ENCODE results near the gene ITPRID2.
A peak's percentile ranks its signal among the peaks of the same experiment; 100 is the strongest.

The ITPRID2 gene

DNA sequence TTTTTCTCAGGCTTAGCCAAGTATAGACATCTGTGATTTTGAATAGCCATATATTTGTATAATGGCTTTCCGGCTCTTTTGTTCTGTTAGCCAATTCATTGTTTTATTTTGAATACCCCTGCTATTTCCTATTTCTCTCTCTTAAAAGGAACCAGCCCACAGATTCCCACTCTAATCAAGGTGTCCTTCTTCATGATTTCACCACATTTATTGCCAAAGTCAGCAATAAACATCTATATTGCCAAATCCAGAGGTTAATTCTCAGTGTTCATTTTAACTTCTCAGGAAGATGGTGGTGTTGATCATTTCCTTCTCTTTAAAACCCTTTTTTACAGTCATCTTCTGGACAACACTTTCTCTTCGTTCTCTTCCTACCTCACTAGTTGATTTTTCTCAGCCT lies 13.1 kb upstream of the ITPRID2 start:
- no peaks in the 10 kb centered on the region for H3K36me3 ChIP-seq (ENCODE audit: control insufficient read depth, insufficient read depth, low read length)
- H3K4me1 ChIP-seq (ENCODE audit: control insufficient read depth, insufficient read depth, low read length, poor library complexity, severe bottlenecking), result no peaks in the 10 kb centered on the region
- H3K27me3 ChIP-seq (replicated peaks; ENCODE audit: control insufficient read depth, insufficient read depth, low read length, poor library complexity, severe bottlenecking), result no peaks in the 10 kb centered on the region
- no peak overlapping the region for H3K4me3 ChIP-seq (ENCODE audit: insufficient read depth, low read depth, low read length, poor library complexity, severe bottlenecking)
- DNase-seq, result no peak
- H3K9me3 ChIP-seq (ENCODE audit: control insufficient read depth, low read length), result no peaks in the 10 kb centered on the region
- H3K27ac ChIP-seq (ENCODE audit: insufficient read depth, low read length, poor library complexity, severe bottlenecking), result no peak overlapping the region

DNA sequence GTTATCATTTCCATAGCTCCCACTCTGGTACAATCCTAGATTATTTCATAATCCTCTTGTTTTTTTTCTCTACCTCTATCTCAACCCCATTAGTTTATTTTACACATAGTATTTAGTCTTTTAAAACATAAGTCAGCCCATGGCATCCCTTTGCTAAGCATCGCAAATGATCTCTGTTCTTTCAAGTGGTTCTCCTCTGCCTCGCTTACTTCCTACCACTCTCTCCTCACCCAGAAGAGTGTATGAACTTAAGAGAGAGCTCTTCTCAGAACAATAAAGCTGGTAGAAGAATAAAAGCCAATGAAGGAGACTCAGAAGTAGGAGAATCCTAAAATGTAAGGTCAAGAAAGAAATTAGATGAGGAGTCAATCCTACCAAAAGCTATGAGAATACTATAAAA lies 12.2 kb upstream of the ITPRID2 start:
- no peaks in the 10 kb centered on the region for H3K27me3 ChIP-seq (replicated peaks; ENCODE audit: control insufficient read depth, insufficient read depth, low read length, poor library complexity, severe bottlenecking)
- H3K27ac ChIP-seq (ENCODE audit: insufficient read depth, low read length, poor library complexity, severe bottlenecking), result no peak overlapping the region
- H3K4me3 ChIP-seq (ENCODE audit: insufficient read depth, low read depth, low read length, poor library complexity, severe bottlenecking), result no peak overlapping the region
- no peak for DNase-seq
- H3K4me1 ChIP-seq (ENCODE audit: control insufficient read depth, insufficient read depth, low read length, poor library complexity, severe bottlenecking), result no peaks in the 10 kb centered on the region
- H3K36me3 ChIP-seq (ENCODE audit: control insufficient read depth, insufficient read depth, low read length), result no peaks in the 10 kb centered on the region
- H3K9me3 ChIP-seq (ENCODE audit: control insufficient read depth, low read length), result no peaks in the 10 kb centered on the region

DNA sequence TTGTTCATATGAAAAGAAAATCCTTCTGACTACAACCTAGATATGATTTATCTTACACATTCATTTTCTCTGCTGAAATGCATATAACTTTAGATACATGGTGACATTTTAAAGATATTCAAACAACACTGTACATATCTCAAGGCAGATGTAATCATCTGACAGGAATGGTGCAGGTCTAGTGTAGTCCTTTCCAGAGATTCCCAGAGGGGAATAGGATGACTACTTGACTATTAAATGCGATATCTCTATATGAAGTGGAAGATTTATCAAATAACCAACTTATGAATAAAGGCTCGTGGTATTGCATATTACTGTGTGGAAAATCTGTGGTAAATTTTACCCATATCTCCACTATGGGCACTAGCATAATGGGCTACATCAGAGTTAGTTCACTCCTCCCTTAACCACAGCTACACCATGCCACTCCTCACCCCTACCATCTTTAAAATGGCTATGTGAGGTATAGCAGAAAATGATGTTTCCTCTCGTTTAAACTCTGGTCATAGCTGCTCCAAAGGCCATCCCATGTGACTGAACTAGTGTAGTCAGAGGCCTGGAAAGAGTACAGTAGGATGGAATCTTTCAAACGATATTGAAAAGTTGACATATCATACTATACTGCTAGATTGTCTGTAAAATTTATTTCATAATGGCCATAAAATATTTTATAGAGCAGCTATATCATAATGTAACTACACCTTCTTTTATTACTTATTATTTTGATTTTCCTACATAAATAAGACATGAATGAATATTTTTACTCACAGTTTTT lies 9.1 kb upstream of the ITPRID2 start:
- no peaks in the 10 kb centered on the region for H3K27me3 ChIP-seq (replicated peaks; ENCODE audit: control insufficient read depth, insufficient read depth, low read length, poor library complexity, severe bottlenecking)
- no peaks in the 10 kb centered on the region for H3K9me3 ChIP-seq (ENCODE audit: control insufficient read depth, low read length)
- no peaks in the 10 kb centered on the region for H3K4me1 ChIP-seq (ENCODE audit: control insufficient read depth, insufficient read depth, low read length, poor library complexity, severe bottlenecking)
- H3K27ac ChIP-seq (ENCODE audit: insufficient read depth, low read length, poor library complexity, severe bottlenecking), result no peak overlapping the region
- no peak overlapping the region for H3K4me3 ChIP-seq (ENCODE audit: insufficient read depth, low read depth, low read length, poor library complexity, severe bottlenecking)
- DNase-seq, result no peak
- H3K36me3 ChIP-seq (ENCODE audit: control insufficient read depth, insufficient read depth, low read length), result no peaks in the 10 kb centered on the region

DNA sequence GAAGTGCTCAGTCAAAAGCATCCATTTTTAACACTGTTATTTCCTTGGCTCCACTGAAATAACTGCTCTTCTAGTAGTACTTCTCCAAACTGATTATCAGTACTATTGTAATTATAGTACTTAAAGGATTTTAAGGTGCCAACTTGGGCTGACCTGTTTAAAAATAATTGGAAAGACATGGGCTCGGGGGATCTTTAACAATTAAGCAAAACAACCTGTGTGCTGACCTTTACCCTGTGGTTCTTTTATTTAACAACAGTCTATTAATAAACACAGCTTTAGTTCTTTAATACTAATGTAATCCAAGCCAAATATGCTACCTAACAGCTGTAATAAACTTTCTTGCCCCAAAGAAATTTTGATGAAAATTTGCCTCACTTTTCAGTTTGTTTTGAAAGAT lies 6.9 kb upstream of the ITPRID2 start:
- Histone ChIP-seq H3K27me3 (replicated peaks; ENCODE audit: control insufficient read depth, insufficient read depth, low read length, poor library complexity, severe bottlenecking) (no peaks in the 10 kb centered on the region), H3K4me1 (ENCODE audit: control insufficient read depth, insufficient read depth, low read length, poor library complexity, severe bottlenecking) (no peaks in the 10 kb centered on the region), H3K27ac (ENCODE audit: insufficient read depth, low read length, poor library complexity, severe bottlenecking) (no peak overlapping the region), H3K4me3 (ENCODE audit: insufficient read depth, low read depth, low read length, poor library complexity, severe bottlenecking) (no peak overlapping the region), H3K36me3 (ENCODE audit: control insufficient read depth, insufficient read depth, low read length) (no peaks in the 10 kb centered on the region), H3K9me3 (ENCODE audit: control insufficient read depth, low read length) (no peaks in the 10 kb centered on the region)
- DNase-seq, result no peak

DNA sequence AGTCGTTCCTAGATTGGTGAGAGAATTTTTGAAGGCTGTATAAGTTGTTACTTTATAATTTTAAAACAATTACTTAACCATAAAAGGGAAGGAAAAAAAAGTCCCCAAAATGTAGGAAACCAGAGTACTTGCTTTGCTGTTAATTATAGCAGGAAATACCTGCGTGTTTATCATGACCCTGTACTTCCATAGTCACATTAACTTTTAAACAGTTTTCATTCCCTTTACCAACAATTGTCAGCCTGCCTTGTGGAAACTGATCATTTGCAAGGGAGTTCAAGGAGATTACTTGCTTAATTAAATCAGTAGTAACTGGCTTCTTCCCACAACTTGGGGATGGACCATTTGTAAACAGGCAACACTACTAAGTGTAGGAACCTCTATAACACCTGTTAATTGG lies 6.4 kb upstream of the ITPRID2 start:
- no peak overlapping the region for H3K4me3 ChIP-seq (ENCODE audit: insufficient read depth, low read depth, low read length, poor library complexity, severe bottlenecking)
- no peak for DNase-seq
- H3K9me3 ChIP-seq (ENCODE audit: control insufficient read depth, low read length), result no peaks in the 10 kb centered on the region
- H3K36me3 ChIP-seq (ENCODE audit: control insufficient read depth, insufficient read depth, low read length), result no peaks in the 10 kb centered on the region
- H3K27me3 ChIP-seq (replicated peaks; ENCODE audit: control insufficient read depth, insufficient read depth, low read length, poor library complexity, severe bottlenecking), result no peaks in the 10 kb centered on the region
- H3K27ac ChIP-seq (ENCODE audit: insufficient read depth, low read length, poor library complexity, severe bottlenecking), result no peak overlapping the region
- H3K4me1 ChIP-seq (ENCODE audit: control insufficient read depth, insufficient read depth, low read length, poor library complexity, severe bottlenecking), result no peaks in the 10 kb centered on the region

DNA sequence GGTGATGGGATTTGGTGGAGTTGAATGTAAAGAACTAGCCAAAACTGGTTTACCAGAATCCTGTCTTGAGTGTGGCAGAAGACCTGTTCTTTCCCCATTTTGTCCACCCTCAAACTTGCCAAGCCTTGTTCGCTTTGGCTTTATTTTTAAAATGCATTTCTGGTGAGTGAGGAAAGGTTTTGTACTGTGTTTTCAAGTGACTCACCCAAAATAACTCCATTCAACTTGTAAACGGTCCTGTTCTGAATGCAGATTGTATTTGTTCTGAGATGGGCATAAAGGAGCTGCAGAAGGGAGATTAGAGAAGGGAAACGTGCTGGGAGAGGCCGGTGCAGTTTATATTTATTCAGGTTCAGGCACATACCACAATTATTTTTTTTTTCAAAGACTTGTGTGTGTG lies 5.3 kb upstream of the ITPRID2 start:
- H3K9me3 ChIP-seq (ENCODE audit: control insufficient read depth, low read length), result no peaks in the 10 kb centered on the region
- H3K36me3 ChIP-seq (ENCODE audit: control insufficient read depth, insufficient read depth, low read length), result no peaks in the 10 kb centered on the region
- H3K27ac ChIP-seq (ENCODE audit: insufficient read depth, low read length, poor library complexity, severe bottlenecking), result no peak overlapping the region
- no peak overlapping the region for H3K4me3 ChIP-seq (ENCODE audit: insufficient read depth, low read depth, low read length, poor library complexity, severe bottlenecking)
- no peaks in the 10 kb centered on the region for H3K27me3 ChIP-seq (replicated peaks; ENCODE audit: control insufficient read depth, insufficient read depth, low read length, poor library complexity, severe bottlenecking)
- H3K4me1 ChIP-seq (ENCODE audit: control insufficient read depth, insufficient read depth, low read length, poor library complexity, severe bottlenecking), result no peaks in the 10 kb centered on the region
- no peak for DNase-seq

DNA sequence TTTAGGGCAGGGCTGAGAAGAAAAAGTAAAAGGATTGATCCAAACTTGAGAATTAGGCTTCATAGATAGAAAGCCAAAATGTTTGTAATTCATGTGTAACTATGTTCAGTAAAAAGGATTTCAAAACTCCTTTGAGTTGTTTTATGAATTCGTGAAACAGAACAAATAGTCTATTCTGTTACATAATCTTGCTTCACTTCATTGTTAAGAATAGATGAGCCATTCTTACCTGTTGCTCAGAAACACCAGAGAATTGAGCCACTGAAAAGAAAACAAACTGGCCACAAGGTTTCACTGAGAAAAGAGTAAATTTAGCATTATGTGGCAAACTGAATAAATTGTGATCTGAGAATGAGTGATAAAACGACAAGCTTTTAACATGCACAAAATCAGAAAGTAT lies 4.5 kb upstream of the ITPRID2 start:
- Histone ChIP-seq H3K4me1 (ENCODE audit: control insufficient read depth, insufficient read depth, low read length, poor library complexity, severe bottlenecking) (no peaks in the 10 kb centered on the region), H3K27me3 (replicated peaks; ENCODE audit: control insufficient read depth, insufficient read depth, low read length, poor library complexity, severe bottlenecking) (no peaks in the 10 kb centered on the region), H3K36me3 (ENCODE audit: control insufficient read depth, insufficient read depth, low read length) (no peaks in the 10 kb centered on the region), H3K9me3 (ENCODE audit: control insufficient read depth, low read length) (no peaks in the 10 kb centered on the region), H3K27ac (ENCODE audit: insufficient read depth, low read length, poor library complexity, severe bottlenecking) (no peak overlapping the region), H3K4me3 (ENCODE audit: insufficient read depth, low read depth, low read length, poor library complexity, severe bottlenecking) (no peak overlapping the region)
- DNase-seq, result no peak

DNA sequence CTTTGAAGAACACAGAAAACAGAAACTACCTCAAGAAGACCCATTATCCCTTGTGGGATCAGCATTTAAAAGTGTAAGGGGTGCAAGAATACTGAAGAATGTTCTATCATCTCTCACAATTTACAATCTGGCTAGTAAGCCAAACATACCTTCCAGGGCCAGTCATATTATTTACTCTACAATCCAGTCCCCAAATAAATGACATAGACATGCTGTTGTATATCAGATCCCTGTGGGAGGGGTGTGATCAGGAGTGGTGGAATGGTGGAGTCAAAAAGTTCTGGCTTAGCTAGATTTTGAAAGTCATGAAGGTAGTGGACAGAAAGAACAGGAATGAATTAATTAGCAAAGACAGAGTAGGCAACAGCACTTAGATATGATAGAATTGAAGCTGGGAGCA lies 1.8 kb upstream of the ITPRID2 start:
- Histone ChIP-seq H3K27me3 (replicated peaks; ENCODE audit: control insufficient read depth, insufficient read depth, low read length, poor library complexity, severe bottlenecking) (no peaks in the 10 kb centered on the region), H3K4me3 (ENCODE audit: insufficient read depth, low read depth, low read length, poor library complexity, severe bottlenecking) (no peak overlapping the region)

DNA sequence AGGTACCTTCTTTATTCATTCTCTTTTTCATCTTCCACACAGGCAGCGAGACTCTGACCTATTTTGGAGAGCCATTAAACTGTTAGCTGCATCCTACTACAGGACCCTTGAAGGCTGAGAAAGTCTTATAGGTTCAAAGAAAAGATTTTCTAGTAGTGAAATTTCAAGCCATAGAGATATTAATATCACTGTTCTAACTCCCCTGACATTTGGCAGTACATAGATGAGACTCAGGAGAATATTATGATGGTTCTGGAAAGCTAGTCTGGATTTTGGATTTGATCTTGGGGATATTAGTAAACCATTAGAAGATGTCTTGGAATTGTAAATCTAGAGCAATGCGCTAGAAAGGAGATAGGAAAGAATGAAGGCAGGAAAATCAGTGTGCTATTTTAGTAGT lies 1.3 kb upstream of the ITPRID2 start:
- Histone ChIP-seq H3K36me3 (ENCODE audit: control insufficient read depth, insufficient read depth, low read length) (no peaks in the 10 kb centered on the region), H3K27ac (ENCODE audit: insufficient read depth, low read length, poor library complexity, severe bottlenecking) (no peak overlapping the region), H3K27me3 (replicated peaks; ENCODE audit: control insufficient read depth, insufficient read depth, low read length, poor library complexity, severe bottlenecking) (no peaks in the 10 kb centered on the region), H3K4me1 (ENCODE audit: control insufficient read depth, insufficient read depth, low read length, poor library complexity, severe bottlenecking) (peaks cover 11% of the 10 kb centered on the region), H3K9me3 (ENCODE audit: control insufficient read depth, low read length) (no peaks in the 10 kb centered on the region), H3K4me3 (ENCODE audit: insufficient read depth, low read depth, low read length, poor library complexity, severe bottlenecking) (no peak overlapping the region)
- no peak for DNase-seq

More for the DNA sequence above, 1.8 kb upstream of the ITPRID2 start:
- peaks cover 11% of the 10 kb centered on the region for H3K4me1 ChIP-seq (ENCODE audit: control insufficient read depth, insufficient read depth, low read length, poor library complexity, severe bottlenecking)
- H3K9me3 ChIP-seq (ENCODE audit: control insufficient read depth, low read length), result no peaks in the 10 kb centered on the region
- H3K36me3 ChIP-seq (ENCODE audit: control insufficient read depth, insufficient read depth, low read length), result no peaks in the 10 kb centered on the region
- DNase-seq, result no peak
- H3K27ac ChIP-seq (ENCODE audit: insufficient read depth, low read length, poor library complexity, severe bottlenecking), result no peak overlapping the region

DNA sequence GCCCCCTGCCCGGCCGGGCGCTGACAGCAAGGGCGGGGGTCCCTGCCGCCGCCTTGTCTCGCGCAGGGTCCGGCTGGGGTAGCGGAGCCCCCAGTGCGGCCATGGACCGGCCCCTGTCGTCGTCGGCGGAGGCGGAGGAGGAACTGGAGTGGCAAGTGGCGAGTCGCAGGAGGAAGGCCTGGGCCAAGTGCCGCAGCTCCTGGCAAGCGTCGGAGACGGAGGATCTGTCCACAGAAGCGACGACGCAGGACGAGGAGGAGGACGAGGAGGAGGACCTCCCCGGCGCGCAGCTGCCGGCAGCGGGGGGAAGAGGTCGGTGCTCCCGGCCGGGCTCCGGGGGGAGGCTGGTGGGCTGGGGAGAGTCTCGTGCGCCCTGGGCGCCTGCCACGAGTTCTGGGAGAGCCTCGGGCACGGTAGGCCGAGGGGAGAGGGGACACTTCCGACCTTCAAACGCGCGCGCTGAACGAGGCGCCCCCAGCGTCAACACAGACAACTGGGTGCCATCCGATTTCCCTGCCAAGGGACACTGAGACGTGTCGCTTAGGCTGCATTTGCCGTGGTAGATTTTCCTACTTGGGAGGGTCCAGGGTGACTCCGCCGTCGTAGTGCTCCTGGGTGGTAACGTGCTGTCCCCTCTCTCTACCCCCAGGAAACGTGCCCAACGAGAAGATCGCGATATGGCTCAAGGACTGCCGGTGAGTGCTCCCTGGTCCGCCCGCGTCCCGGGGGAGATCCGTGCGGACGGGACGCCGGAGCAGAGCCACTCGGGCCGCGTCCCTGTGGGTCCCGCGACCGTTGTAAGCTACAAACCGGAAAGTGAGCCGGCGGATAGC lies 652 bp downstream of the ITPRID2 start:
- no peaks in the 10 kb centered on the region for H3K27me3 ChIP-seq (replicated peaks; ENCODE audit: control insufficient read depth, insufficient read depth, low read length, poor library complexity, severe bottlenecking)

More for the DNA sequence above, 652 bp downstream of the ITPRID2 start:
- Histone ChIP-seq H3K4me1 (ENCODE audit: control insufficient read depth, insufficient read depth, low read length, poor library complexity, severe bottlenecking) (peaks cover 11% of the 10 kb centered on the region), H3K9me3 (ENCODE audit: control insufficient read depth, low read length) (no peaks in the 10 kb centered on the region), H3K36me3 (ENCODE audit: control insufficient read depth, insufficient read depth, low read length) (no peaks in the 10 kb centered on the region), H3K4me3 (ENCODE audit: insufficient read depth, low read depth, low read length, poor library complexity, severe bottlenecking) (peak overlapping the region; percentile 87), H3K27ac (ENCODE audit: insufficient read depth, low read length, poor library complexity, severe bottlenecking) (peak overlapping the region; percentile 48)
- peak; percentile 10 to 36 (median 18) for DNase-seq
